ENCODE results near the gene SLCO4A1.

- TF ChIP-seq CTCF (IDR thresholded peaks at IDR 0.05) (no peak), POLR2A (IDR thresholded peaks at IDR 0.05) (no peak)
Measured at GRCh38 chr20:62609811-62610757, 32.2 kb upstream of the SLCO4A1 start.
